VCaP (cell line): Measurements from ENCODE around the gene PLEKHM2.
A peak's percentile ranks its signal among the peaks of the same experiment; 100 is the strongest.

Source experiments
- H3K27ac ChIP-seq: fragments of 450-650 bp; 2 replicates; pipeline ENCODE4 v1.5.1; 2017
- CTCF ChIP-seq: fragments of 450-650 bp; conservative IDR thresholded peaks from 2 replicates; pipeline ENCODE4 v1.5.1; 2017; ENCODE audit warnings: mild to moderate bottlenecking, moderate library complexity

Gene PLEKHM2

GRCh38 chr1:15683345-15684039, 628 bp upstream of the PLEKHM2 start:
- TF ChIP-seq CTCF: no peak
- peak overlapping the region; percentile 89 for H3K27ac ChIP-seq

GRCh38 chr1:15684468-15685291, 560 bp downstream of the PLEKHM2 start:
- no peak for TF ChIP-seq CTCF
- H3K27ac ChIP-seq: peak overlapping the region; percentile 89

GRCh38 chr1:15685820-15686219, 1.7 kb downstream of the PLEKHM2 start:
- peak overlapping the region; percentile 89 for H3K27ac ChIP-seq
- TF ChIP-seq CTCF: no peak

- H3K27ac ChIP-seq: no peak overlapping the region
Observed at GRCh38 chr1:15687446-15687845, 3.3 kb downstream of the PLEKHM2 start.

GRCh38 chr1:15690317-15690716, 6.2 kb downstream of the PLEKHM2 start:
- H3K27ac ChIP-seq: no peak overlapping the region
- TF ChIP-seq CTCF: no peak

More at GRCh38 chr1:15687446-15687845, 3.3 kb downstream of the PLEKHM2 start:
- no peak for TF ChIP-seq CTCF

- TF ChIP-seq CTCF: no peak
- H3K27ac ChIP-seq: no peak overlapping the region
Observed at GRCh38 chr1:15691434-15692032, 7.4 kb downstream of the PLEKHM2 start.

- no peak overlapping the region for H3K27ac ChIP-seq
- TF ChIP-seq CTCF: no peak
Observed at GRCh38 chr1:15692121-15692682, 8.1 kb downstream of the PLEKHM2 start.
